Stimulated activated CD4-positive, alpha-beta T cell treated with anti-CD3 and anti-CD28 coated beads, Interleukin-4, amount 100 ng/mL, for 4 hours (primary cell): ENCODE measurements around the gene DHX40.
"Not testable (repeated sequence)": the region's sequence is repeated elsewhere in the genome, so short reads cannot be mapped to it uniquely, and the experiment has no call there.

Experiments used
- DNase-seq, 2 experiments: peaks; one replicate each; pipeline ENCODE4 v3.0.0-alpha.2; 2020

The DHX40 gene

GRCh38 chr17:59633658-59634359 lies 68.4 kb downstream of the DHX40 start:
- DNase-seq: no peak

DNA sequence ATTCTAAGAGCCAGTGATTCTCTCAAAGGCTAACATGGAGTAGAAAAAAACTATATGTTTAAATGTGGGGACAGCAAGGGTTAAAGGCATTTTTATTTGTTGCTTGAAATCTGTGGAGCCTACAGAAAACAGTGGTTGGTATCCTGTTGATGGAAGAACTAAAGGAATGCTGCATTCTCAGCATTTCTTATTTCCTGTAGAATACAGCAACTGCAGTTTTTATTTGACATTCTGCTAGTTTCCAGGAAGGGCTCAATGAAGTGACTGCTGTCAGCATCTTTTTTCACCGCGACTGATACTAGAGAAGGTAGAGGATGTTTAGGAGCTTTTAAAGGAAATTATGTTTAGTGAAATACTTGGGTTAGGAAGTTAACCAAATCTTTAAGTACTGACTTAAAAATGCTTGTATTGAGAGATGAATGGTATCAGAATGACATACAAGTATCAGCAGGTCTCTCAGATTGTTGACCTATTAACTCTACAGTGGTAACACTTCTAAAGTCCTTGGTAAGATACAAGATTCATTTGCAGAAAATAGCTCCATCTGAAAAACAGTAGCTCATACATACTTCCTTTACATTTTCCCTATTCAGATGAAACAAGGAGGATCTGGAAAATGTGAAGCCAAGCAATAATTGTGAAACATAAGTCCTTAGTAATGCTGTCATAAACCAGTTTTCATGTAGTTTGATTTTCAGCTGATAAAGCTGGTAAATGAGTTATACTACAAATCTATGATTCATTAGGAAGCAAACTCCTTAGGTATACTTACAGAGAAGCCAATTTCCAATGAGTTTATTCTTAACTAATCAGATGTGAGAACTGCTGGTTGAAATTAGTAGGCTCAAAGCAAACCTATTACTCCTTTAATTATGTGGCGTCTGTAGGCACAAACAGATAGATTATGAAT lies 69.5 kb downstream of the DHX40 start:
- no peak for DNase-seq

GRCh38 chr17:59637611-59638310 lies 72.4 kb downstream of the DHX40 start:
- DNase-seq: no peak

DNA sequence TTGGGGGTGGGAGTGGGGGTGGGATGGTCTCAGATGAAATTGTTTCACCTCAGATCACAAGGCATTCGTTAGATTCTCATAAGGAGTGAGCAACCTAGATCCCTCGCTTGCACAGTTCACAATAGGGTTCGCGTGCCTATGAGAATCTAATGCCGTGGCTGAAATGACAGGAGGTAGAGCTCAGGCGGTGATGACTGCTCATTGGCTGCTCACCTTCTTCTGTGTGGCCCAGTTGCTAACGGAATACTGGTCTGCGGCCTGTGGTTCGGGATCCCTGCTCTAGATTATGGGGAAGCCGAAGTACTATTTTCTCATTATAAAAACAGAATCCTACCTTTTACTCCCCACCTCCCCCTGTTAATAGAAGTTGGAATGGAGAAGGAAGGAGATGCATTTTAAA lies 73.1 kb downstream of the DHX40 start:
- no peak for DNase-seq

DNA sequence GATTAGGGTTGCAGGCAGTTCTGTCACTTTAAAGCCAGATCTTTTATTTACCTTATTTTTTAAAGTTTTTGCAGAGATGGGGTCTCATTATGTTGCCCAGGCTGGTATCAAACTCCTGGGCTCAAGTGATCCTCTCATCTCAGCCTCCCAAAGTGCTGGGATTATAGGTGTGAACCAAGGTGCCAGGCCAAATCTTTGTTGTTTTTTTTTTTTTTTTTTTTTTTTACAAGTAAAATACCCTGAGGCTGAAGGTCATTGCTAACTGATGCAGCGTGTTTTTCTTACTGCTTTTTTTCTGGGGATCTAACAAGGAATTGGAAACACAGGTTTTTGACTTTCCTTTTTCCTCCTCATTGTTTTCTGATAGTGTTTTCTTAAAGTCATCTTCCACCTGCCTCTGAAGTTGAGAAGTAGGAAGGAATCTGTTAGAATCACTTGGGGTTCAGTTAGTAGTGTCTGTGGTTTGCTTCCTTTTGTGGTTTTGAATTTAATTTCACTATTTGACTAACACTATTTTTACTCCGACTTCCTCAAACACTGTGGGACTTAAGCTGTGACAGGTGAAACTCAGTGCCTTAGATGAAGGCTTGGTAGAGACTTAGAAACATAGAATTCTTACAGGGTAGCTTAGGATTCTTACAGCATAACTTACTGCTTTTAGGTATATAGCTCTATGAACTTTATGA lies 76.5 kb downstream of the DHX40 start:
- no peak for DNase-seq

GRCh38 chr17:59642565-59642964 lies 77.2 kb downstream of the DHX40 start:
- no peak for DNase-seq

DNA sequence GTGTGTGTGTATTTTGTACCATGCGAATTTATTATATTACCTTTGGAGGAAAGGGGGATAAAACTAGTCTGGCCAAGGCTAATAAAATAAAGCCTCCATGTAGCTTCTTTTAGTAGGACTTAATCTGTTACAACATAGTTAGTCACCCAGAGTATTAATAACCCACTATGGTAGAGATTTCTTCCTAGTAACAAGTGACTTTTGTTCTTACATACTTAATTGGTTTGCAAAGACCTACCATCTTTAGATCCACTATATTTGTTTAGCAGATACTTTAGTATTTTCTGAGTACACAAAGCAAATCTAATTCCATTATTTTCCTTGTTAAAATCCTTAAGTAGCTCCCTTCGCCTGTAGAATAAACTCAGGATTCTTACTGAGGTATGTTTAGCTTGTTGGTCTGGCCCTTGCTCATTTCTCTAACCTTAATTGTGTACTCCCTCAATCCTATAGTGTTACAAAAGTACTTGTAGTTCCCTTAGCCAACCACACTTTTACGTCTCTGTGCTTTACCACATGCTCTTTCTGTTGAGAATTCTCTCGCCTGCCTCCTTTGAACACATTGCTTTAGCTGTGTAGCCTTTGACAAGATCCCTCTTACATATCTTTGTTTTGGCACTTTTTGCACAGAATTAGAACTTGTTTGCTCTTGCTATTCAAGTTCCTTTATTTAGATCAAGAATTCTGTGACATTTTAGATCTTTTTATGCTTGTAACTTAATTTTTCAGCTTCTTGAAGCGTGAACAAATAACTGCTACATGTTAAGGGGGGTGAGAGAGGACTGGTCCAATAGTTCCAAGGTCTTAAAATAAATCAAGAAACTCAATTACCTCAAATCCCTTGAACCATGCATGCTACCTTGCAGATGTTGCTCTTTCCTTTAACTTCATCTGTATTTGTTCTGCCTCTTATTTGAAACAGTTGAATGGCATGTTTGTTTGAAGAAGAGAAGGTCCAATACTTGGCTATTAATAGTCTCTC lies 78.0 kb downstream of the DHX40 start:
- DNase-seq: no peak

DNA sequence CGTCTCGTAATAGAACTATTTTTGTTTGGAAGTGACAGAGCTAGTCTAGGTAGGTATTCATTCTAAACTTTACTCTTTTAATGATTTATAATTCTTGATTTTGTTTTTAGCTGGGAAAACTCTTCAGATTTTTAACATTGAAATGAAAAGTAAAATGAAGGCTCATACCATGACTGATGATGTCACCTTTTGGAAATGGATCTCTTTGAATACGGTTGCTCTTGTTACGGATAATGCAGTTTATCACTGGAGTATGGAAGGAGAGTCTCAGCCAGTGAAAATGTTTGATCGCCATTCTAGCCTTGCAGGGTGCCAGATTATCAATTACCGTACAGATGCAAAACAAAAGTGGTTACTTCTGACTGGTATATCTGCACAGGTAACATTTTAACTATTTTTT lies 81.9 kb downstream of the DHX40 start:
- DNase-seq: no peak

DNA sequence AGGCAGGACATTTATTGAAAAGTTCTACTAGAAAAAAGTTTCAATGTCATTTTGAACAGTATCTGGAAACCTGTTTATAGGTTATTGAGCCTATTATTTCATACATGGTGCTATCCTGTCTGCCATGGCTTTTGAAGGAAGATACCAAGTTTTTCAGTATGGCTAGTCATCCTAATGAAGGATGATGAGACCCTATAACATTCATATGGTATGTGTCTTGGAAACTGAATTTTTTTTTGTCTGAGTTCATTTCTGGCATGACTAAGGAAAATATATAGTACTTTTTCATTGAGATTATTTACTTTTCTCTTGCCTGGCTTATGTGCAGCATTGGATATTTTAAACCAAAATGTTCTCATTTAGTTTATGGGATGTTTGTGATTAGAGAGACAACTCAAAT lies 84.5 kb downstream of the DHX40 start:
- no peak for DNase-seq

GRCh38 chr17:59650642-59651041 lies 85.2 kb downstream of the DHX40 start:
- DNase-seq: no peak

DNA sequence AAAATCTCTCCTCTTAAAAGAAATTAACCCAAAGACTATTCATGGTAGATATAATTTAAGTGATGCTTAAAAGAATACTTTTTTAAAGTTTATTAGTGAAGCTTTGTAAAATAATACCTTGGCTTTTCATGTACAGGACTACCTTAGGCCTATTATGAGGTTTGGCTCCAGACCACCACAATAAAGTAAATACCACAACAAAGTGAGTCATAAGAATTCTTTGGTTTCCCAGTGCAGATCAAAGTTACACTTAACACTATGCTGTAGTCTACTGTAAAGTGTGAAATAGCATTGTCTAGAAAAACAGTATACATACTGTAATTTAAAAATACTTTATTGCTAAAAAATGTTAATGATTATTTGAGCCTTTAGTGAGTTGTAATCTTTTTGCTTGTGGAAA lies 85.9 kb downstream of the DHX40 start:
- DNase-seq: no peak

DNA sequence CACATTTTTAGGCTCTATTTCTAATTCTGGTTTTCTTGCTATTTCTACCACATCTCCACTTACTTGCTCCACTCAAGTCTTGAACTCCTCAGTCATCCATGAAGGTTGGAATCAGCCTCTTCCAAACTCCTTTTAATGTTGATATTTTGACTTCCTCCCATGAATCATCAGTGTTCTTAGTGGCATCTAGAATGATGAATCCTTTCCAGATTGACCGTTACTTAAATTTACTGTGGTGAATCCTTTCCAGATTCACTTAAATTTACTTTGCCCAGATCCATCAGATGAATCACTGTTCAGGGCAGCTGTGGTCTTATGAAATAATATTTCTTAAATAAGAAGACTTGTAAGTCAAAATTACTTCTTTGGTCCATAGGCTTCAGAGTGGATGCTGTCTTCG lies 86.7 kb downstream of the DHX40 start:
- no peak for DNase-seq

DNA sequence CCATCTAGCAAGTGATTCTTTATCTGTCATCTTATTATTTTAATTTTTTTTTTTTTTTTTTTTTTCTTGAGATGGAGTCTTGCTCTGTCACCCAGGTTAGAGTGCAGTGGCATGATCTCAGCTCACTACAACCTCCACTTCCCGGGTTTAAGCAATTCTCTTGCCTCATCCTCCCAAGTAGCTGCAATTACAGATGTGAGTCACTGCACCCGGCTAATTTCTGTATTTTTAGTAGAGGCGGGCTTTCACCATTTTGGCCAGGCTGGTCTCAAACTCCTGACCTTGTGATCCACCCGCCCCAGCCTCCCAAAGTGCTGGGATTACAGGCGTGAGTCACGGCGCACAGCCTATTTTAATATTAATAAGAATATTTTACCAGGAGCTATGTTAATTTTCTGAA lies 91.2 kb downstream of the DHX40 start:
- not testable (repeated sequence) for DNase-seq
